PFSK-1 (cell line): Measurements from ENCODE around the gene PPP1R2B.

ENCODE experiments used
- POLR2AphosphoS5 ChIP-seq: IDR thresholded peaks from 2 replicates; pipeline ENCODE4 v1.6.1; 2012; ENCODE audit warnings: low read depth, mild to moderate bottlenecking, control low read depth, low read length, moderate library complexity
- TAF1 ChIP-seq: IDR thresholded peaks from 2 replicates; pipeline ENCODE4 v1.6.1; 2012; ENCODE audit warnings: low read length, control low read depth, borderline replicate concordance; ENCODE audit not compliant: insufficient read depth
- TF ChIP-seq, protein P1 (sequence below), 2 experiments: IDR thresholded peaks; 2 replicates each; pipeline versions ENCODE4 v1.6.1 to v1.8.0; 2011 to 2012; ENCODE audit warnings: low read depth in 2 of 2, low read length in 2 of 2, control low read depth in 1 of 2, inconsistent platforms in 1 of 2, mild to moderate bottlenecking in 1 of 2, moderate library complexity in 1 of 2; ENCODE audit not compliant: insufficient read depth in 1 of 2

DNA sequence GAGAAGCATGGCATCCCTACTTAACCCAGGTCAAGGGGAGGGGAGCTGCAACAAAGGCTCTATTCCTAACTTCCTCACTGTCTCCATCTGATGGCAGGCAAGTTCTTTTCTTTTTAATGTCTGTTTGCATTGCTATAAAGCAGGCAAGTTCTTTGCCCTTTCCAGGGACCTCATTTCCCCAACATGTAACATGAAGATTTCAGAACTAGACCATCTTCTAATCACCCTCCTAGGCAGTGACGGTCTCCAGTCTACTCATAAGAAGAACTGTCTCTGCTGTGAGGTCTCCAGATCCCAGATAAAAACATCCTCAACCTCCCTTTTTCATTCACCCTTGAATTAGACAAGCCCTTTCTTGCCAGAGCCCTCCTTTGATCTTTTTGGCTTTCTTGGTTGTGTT, 42.1 kb downstream of the PPP1R2B start:
- TF ChIP-seq POLR2AphosphoS5 (no peak), TAF1 (no peak)
- TF ChIP-seq, protein P1, sequence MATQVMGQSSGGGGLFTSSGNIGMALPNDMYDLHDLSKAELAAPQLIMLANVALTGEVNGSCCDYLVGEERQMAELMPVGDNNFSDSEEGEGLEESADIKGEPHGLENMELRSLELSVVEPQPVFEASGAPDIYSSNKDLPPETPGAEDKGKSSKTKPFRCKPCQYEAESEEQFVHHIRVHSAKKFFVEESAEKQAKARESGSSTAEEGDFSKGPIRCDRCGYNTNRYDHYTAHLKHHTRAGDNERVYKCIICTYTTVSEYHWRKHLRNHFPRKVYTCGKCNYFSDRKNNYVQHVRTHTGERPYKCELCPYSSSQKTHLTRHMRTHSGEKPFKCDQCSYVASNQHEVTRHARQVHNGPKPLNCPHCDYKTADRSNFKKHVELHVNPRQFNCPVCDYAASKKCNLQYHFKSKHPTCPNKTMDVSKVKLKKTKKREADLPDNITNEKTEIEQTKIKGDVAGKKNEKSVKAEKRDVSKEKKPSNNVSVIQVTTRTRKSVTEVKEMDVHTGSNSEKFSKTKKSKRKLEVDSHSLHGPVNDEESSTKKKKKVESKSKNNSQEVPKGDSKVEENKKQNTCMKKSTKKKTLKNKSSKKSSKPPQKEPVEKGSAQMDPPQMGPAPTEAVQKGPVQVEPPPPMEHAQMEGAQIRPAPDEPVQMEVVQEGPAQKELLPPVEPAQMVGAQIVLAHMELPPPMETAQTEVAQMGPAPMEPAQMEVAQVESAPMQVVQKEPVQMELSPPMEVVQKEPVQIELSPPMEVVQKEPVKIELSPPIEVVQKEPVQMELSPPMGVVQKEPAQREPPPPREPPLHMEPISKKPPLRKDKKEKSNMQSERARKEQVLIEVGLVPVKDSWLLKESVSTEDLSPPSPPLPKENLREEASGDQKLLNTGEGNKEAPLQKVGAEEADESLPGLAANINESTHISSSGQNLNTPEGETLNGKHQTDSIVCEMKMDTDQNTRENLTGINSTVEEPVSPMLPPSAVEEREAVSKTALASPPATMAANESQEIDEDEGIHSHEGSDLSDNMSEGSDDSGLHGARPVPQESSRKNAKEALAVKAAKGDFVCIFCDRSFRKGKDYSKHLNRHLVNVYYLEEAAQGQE (IDR thresholded peaks at IDR 0.05; ENCODE audit: insufficient read depth in 1 of 2, low read depth in 2 of 2, low read length in 2 of 2): no peak
